H54 (cell line): ENCODE results near the gene OR11G2.
"Not testable (repeated sequence)": the region's sequence is repeated elsewhere in the genome, so short reads cannot be mapped to it uniquely, and the experiment has no call there.

Source experiments
- DNase-seq: peaks from one replicate; pipeline ENCODE4 v3.0.0; 2011; ENCODE audit warnings: low spot score, mixed read lengths; ENCODE audit not compliant: insufficient read length
- FAIRE-seq: peaks from 3 replicates; lab custom pipeline; 2011; peaks lifted over from hg19 to GRCh38; lab: Jason Lieb, UNC
- POLR2A ChIP-seq: IDR thresholded peaks from 2 replicates; pipeline ENCODE4 v1.6.1; 2011; ENCODE audit warnings: low read depth, mild to moderate bottlenecking, low read length

Gene OR11G2, protein sequence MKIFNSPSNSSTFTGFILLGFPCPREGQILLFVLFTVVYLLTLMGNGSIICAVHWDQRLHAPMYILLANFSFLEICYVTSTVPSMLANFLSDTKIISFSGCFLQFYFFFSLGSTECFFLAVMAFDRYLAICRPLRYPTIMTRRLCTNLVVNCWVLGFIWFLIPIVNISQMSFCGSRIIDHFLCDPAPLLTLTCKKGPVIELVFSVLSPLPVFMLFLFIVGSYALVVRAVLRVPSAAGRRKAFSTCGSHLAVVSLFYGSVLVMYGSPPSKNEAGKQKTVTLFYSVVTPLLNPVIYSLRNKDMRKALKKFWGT

DNA sequence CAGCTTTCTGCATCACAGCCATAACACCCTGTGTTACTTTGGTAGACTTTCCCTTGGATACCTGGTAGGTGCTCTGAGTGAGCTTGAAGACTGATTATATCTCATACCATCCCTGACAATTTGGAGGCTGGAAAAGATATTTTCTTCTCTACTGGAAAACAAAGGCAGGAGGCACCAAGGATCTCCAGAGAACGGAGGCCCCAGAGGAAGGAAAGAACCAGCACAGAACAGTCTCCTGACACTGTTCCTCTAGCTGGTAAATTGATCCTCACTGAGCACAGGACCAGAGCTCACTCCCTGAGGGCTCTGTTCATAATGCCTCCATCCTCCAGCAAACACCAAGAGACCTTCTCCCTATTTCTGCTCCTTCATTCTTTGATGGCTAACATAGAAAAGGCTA is at the start of gene OR11G2:
Gene OR11G2, plus strand, starts transcription at position 301 of the 400 bp plus-strand sequence. CDS start 6,542 bp downstream, outside the sequence.
- FAIRE-seq (no peak), DNase-seq (no peak)
- TF ChIP-seq POLR2A = no peak

DNA sequence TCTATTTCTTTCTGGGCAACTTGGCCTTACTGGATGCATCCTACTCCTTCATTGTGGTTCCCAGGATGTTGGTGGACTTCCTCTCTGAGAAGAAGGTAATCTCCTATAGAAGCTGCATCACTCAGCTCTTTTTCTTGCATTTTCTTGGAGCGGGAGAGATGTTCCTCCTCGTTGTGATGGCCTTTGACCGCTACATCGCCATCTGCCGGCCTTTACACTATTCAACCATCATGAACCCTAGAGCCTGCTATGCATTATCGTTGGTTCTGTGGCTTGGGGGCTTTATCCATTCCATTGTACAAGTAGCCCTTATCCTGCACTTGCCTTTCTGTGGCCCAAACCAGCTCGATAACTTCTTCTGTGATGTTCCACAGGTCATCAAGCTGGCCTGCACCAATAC is 46.8 kb upstream of the OR11G2 start:
- DNase-seq (no peak), FAIRE-seq (no peak)
- TF ChIP-seq POLR2A = no peak

DNA sequence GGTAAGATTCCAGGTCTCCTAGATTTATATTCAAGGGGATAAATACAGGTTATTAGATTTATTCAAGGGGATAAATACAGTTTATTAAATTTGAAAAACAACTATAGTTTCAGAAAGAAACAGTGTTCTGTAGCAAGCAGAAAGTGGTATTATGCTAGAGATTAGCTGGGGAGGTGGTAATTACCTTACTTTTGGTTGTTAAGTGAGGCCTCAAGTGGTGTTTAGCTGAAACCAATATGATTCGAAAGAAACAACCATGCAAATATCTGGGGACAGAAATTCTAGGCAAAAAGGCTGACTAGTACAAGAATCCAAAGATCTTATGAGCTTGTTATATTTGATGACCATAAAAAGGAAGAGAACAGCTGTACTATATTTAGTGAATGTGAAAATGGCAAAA is 45.9 kb upstream of the OR11G2 start:
- TF ChIP-seq POLR2A = no peak
- DNase-seq (no peak), FAIRE-seq (no peak)

DNA sequence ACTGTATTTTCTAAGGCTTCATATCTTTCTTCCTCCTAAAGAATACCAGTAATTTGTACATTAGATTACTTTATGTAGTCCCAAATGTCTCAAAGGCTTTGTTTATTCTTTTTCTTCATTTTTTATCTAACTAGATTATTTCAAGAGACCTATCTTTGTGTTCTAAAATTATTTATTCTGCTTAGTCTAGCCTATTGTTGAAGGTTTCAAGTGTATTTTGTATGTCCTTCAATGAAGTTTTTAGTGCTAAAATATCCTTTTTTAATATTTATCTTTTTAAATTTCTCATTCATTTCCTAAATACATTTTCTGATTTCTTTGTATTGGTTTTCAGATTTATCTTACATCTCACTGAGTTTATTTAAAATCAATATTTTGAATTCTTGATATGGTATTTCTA is 26.2 kb upstream of the OR11G2 start:
- TF ChIP-seq POLR2A = no peak
- no peak for DNase-seq
- no peak for FAIRE-seq

DNA sequence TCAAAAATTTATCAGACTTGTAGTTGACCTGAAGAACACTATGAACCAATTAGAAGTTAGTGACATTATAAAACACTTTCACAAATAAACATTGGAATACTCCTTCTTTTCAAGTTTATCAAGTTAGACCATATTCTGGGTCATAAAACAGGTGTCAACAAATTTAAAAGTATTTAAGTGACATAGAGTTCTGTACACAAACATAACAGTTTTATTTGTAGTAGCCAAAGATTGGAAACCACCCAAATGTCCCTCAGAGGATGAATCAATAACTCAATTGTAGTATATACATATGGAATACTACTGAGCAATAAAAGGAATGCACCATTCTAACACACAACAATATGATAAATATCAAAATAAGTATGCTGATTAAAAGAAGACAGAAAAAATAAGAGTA is 23.6 kb upstream of the OR11G2 start:
- FAIRE-seq (no peak), DNase-seq (no peak)
- no peak for TF ChIP-seq POLR2A

DNA sequence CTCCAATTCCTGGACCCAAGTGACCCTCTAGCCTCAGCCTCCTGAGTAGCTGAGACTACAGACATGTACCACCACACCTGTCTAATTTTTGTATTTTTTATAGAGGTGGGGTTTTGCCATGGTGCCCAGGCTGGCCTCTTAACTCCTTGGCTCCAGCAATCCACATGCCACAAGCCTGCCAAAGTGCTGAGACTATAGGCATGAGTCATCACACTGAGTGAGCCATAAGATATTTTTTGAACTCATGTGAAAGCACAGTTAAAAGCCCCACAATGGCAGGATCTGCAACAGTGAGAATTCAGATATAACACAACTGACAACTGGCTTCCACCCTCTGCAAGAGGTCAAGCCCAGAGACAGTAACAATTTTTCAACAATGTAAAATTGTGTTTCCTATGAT is 20.8 kb upstream of the OR11G2 start:
- DNase-seq, FAIRE-seq: not testable (repeated sequence)

DNA sequence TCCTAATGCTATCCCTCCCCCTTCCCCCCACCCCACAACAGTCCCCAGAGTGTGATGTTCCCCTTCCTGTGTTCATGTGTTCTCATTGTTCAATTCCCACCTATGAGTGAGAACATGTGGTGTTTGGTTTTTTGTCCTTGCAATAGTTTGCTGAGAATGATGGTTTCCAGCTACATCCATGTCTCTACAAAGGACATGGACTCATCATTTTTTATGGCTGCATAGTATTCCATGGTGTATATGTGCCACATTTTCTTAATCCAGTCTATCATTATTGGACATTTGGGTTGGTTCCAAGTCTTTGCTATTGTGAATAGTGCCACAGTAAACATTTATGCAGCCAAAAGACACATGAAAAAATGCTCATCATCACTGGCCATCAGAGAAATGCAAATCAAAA is 16.5 kb upstream of the OR11G2 start:
- not testable (repeated sequence) for FAIRE-seq, DNase-seq

DNA sequence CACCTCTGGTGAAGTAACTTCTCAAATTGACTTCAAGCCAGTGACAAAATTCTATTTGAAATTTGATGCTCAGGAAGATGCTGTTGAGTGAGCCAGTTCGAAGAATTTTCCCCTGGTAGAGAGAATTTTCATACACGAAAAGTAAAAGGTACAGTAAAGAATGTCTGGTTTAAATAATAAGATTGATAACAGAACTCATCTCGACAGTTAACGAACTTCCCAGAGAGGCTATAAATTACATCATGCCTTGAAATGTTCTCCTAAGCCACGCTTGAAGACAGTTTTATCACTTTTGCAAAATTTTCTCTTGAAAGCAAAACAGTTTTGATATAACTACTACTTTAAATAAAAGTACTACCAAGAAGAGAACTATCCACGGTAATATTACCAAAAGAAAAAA is 14.4 kb upstream of the OR11G2 start:
- DNase-seq (no peak), FAIRE-seq (no peak)
- no peak for TF ChIP-seq POLR2A

DNA sequence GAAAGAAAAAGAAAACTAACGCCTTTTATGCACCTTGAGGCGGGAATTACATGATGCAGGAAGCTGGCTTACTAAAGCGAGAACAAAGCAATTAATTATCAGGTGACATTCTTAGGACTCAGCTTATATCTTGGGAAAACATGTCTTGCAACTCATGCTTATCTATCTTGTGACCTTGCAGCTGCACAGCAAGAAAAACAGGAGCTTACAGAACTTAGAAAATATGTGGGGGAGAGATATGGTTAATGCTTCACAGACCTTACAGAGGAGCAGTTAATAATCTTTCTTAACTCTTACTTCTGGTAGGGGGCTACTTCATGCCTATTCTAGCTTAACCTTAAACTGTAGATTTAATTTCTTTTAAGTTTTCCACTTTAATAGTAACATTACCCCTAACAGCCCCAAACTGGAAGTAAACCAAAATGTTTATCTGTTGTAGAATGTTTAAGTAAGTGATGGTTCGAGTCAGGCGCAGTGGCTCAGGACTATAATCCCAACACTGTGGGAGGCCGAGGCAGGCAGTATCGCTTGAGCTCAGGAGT is 13.2 kb upstream of the OR11G2 start:
- FAIRE-seq (no peak), DNase-seq (no peak)
- TF ChIP-seq POLR2A = no peak

DNA sequence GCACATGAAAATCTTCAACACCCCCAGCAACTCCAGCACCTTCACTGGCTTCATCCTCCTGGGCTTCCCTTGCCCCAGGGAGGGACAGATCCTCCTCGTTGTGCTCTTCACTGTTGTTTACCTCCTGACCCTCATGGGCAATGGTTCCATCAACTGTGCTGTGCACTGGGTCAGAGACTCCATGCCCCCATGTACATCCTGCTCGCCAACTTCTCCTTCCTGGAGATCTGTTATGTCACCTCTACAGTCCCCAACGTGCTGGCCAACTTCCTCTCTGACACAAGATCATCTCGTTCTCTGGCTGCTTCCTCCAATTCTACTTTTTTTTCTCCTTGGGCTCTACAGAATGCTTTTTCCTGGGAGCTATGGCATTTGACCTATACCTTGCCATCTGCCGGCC is 11.5 kb upstream of the OR11G2 start:
- no peak for TF ChIP-seq POLR2A
- DNase-seq = no peak
- FAIRE-seq = no peak

DNA sequence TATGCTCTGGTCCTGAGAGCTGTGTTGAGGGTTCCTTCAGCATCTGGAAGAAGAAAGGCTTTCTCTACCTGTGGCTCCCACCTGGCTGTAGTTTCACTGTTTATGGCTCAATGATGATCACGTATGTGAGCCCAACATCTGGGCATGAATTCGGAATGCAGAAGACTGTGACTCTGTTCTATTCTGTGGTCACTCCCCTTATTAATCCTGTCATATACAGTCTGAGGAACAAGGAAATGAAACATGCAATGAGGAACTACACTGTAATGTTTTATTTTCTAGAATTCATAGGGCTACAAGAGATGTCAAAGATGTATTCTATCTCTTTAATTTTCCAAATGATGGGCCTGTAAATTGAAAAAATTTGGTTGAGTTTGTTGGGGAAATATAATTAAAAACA is 10.8 kb upstream of the OR11G2 start:
- FAIRE-seq = no peak
- no peak for DNase-seq
- no peak for TF ChIP-seq POLR2A

DNA sequence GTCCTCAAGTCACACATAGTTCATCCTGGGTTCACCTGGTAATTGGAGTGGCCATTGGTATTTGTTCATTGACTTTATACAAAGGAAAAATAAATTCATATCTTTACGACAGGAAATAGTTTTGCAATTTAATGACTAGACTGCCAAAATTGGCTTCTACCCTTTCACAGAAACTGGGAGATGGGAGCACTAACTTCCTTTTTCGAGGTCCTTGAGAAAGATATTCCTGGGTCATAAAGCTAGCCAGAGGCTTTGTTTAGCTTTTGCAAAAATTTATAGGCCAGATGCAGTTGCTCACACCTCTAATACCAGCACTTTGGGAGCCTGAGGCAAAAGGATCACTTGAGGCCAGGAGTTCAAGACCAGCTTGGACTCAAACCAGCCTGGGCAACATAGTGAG is 10.2 kb upstream of the OR11G2 start:
- FAIRE-seq = no peak
- no peak for DNase-seq
- no peak for TF ChIP-seq POLR2A

DNA sequence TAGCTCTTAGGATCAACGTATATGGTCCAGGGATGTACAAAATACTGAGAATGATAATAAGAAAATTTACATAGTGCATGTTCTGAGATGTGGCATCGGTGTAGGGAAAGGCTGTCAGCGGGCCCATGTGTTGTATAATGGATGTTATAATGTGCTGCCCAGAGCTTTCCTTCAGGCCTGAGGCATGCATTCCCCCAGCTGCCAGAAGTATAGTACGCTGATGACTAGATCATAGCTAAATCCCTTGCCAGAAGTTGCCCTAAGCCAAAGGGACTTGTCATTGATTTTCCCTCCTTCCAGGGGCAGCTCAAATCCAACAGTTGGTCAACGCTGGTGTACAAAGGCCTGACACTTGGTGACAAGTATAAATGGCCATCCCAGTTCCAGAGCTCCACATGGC is 6.5 kb upstream of the OR11G2 start:
- no peak for FAIRE-seq
- TF ChIP-seq POLR2A = no peak
- DNase-seq = no peak

DNA sequence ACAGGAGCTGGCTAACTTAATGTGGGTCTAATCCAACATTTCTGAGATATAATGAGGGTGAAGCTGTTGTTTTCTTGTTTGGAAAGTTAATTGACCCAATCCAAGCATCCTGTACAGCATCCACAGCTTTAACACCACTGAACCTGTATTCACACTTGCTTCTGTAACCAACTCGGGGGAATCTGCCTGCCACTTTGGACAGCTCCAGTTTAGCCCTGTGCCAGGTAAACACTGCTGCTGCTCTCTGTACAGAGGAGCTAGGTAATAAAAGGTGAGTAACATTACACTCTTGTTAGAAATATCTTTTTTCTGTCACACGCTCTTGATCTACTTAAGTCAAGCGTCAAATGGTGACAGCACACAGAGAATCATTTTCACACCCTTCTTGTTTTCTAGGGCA is 700 bp downstream of the OR11G2 start:
- no peak for FAIRE-seq

DNA sequence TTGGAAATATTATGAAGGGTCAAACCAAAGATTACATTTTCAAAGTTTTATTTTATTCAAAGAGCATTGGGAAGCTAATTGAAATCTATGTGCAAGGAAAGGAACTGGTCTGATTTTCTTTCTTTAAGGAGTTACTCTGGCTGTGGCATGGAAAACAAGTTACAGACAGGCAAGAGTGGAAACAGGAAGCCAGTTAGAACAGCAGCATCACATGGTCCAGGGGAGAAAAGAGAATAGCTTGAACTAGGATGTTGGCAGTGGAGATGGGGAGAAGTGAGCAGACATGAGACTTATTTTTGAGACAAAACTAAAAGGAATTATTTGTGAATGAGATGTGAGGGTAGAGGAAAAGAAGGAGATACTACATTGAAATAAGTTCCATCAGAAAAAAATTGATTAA is 3.4 kb downstream of the OR11G2 start:
- no peak for TF ChIP-seq POLR2A
- no peak for DNase-seq
- no peak for FAIRE-seq

More for the DNA sequence above, 700 bp downstream of the OR11G2 start:
- TF ChIP-seq POLR2A = no peak
- no peak for DNase-seq

DNA sequence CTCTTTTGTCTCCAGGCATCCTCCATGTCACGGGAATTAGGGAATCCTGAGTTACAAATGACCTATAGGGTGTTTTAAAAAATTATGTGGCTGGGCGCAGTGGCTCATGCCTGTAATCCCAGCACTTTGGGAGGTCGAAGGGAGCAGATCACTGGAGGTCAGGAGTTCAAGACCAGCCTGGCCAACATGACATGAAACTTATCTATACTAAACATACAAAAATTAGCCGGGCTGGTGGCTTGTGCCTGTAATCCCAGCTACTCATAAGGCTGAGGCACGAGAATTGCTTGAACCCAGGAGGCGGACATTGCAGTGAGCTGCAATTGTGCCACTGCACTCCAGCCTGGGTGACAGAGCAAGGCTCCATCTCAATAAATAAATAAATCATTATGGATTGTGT is 4.5 kb downstream of the OR11G2 start:
- not testable (repeated sequence) for DNase-seq, FAIRE-seq
